ENCODE data around the gene MAD2L1BP. TPM values are rescaled to one million over a fixed set of nuclear protein-coding genes. Genes with fewer than 3 reads are reported as not detected.

MAD2L1BP gene
- total and polyA plus RNA-seq, 2 of the 13 experiments (the other 11 are each of a cell fraction or from before 2014, with no cell fraction given), result 54.2 to 55.5 TPM

DNA sequence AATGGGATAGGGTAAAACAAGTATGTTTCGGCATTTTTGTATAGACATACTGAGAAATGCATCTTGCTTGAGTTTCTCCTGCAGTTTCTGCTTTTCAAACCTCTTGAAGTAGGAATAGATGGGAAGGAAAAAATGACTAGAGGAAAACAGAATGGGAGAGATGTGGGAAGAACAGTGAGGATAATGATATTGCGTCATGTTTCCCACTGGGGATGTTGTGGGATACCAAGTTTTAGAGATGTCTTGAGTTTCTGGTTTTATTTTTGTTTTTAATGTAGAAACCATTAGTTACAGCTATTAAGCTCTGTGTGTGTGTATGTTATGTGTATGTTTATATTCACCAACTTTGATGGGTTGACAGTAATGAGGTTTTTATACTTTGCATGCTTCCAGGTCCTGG lies 35.0 kb upstream of the MAD2L1BP start:
- BruUV-seq (replicated peaks), result no TSS peak
- no peak overlapping the region for H3K4me2 ChIP-seq (ENCODE audit: low read depth, low read length)
- no peak overlapping the region for H3K9ac ChIP-seq (ENCODE audit: insufficient read depth, low read depth, low read length)
- no peak for DNase-seq (ENCODE audit: low spot score)
- TF ChIP-seq, protein P1, sequence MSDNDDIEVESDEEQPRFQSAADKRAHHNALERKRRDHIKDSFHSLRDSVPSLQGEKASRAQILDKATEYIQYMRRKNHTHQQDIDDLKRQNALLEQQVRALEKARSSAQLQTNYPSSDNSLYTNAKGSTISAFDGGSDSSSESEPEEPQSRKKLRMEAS (IDR thresholded peaks at IDR 0.05), result no peak
- TF ChIP-seq CEBPB (IDR thresholded peaks at IDR 0.05; ENCODE audit: borderline replicate concordance, low read depth, low read length), result peak; percentile 84
- no peak for TF ChIP-seq PAWR (CRISPR knock-in tag; IDR thresholded peaks at IDR 0.05; ENCODE audit: borderline replicate concordance)
- no peak overlapping the region for H3K4me3 ChIP-seq (replicated peaks in 1 of 3; ENCODE audit: insufficient read depth in 1 of 3, low read depth in 2 of 3, low read length in 3 of 3)
- H3K36me3 ChIP-seq (replicated peaks in 1 of 2; ENCODE audit: control insufficient read depth in 1 of 2, insufficient read depth in 2 of 2, low read length in 2 of 2), result peaks cover 15 to 56% of the 10 kb centered on the region in 2 experiments
- POLR2A ChIA-PET, result no interaction called here
- over 99% methylated on average over 2 of the region's 2 CpGs for WGBS (ENCODE audit: low lambda C conversion rate)
- no peak overlapping the region for H3K27ac ChIP-seq (ENCODE audit: extremely low read length, insufficient read depth, low read length)
- H4K20me1 ChIP-seq (ENCODE audit: insufficient read depth, low read length), result no peaks in the 10 kb centered on the region
- ATAC-seq, result no peak
- H3K79me2 ChIP-seq (ENCODE audit: insufficient read depth, low read length), result no peaks in the 10 kb centered on the region
- no peaks in the 10 kb centered on the region for H3K27me3 ChIP-seq (ENCODE audit: control insufficient read depth in 1 of 2, insufficient read depth in 2 of 2, low read length in 2 of 2)
- intact Hi-C loops (cut with micrococcal nuclease; ENCODE audit: unreplicated experiment), result loop anchor here (10.0 kb wide), 1 partner anchor 64 kb away; no protein-coding TSS in a partner anchor
- H2AFZ ChIP-seq (ENCODE audit: low read length), result no peak overlapping the region
- in situ Hi-C loops (cut with HindIII; ENCODE audit: extremely low pct_ligation_motif_present, low pct_unique_long_range_greater_than_20kb), result no loop called here
- H3K9me3 ChIP-seq (ENCODE audit: low read length), result no peaks in the 10 kb centered on the region
- FAIRE-seq, result no peak
- CTCF ChIA-PET (ENCODE audit: low intra/inter-chr PET ratio, low total read pairs), result no interaction called here
- no peaks in the 10 kb centered on the region for H3K4me1 ChIP-seq (ENCODE audit: insufficient read depth, low read length)

DNA sequence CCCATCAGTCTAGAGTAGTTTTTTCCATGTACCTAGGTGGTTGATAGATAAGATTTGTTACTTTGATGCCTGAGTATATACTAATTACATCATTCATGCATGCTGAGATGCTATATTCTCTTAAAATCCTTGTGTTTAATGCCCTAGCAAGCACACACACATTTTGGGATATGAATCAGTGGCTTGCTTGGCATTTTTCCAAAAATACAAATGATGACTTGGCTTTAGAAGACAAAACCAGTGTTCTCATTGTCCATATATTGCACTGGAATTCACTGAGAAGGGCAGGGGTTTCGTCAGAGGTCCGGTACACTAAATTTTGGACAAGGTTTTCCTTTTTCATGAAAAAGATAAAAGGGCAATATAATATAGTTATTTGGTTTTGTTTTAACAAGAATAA lies 31.5 kb upstream of the MAD2L1BP start:
- WGBS (ENCODE audit: low lambda C conversion rate), result 92% methylated on average over 2 of the region's 2 CpGs
- no peak for ATAC-seq
- peaks cover 12 to 71% of the 10 kb centered on the region in 2 experiments for H3K36me3 ChIP-seq (replicated peaks in 1 of 2; ENCODE audit: control insufficient read depth in 1 of 2, insufficient read depth in 2 of 2, low read length in 2 of 2)
- H4K20me1 ChIP-seq (ENCODE audit: insufficient read depth, low read length), result no peaks in the 10 kb centered on the region
- no peaks in the 10 kb centered on the region for H3K27me3 ChIP-seq (ENCODE audit: control insufficient read depth in 1 of 2, insufficient read depth in 2 of 2, low read length in 2 of 2)
- H3K9me3 ChIP-seq (ENCODE audit: low read length), result no peaks in the 10 kb centered on the region
- no peak for FAIRE-seq
- no peak overlapping the region for H3K4me2 ChIP-seq (ENCODE audit: low read depth, low read length)
- in situ Hi-C loops (cut with HindIII; ENCODE audit: extremely low pct_ligation_motif_present, low pct_unique_long_range_greater_than_20kb), result no loop called here
- no peaks in the 10 kb centered on the region for H3K4me1 ChIP-seq (ENCODE audit: insufficient read depth, low read length)
- H3K4me3 ChIP-seq (replicated peaks in 1 of 3; ENCODE audit: insufficient read depth in 1 of 3, low read depth in 2 of 3, low read length in 3 of 3), result no peak overlapping the region
- ChIA-PET POLR2A (interaction anchor here (1.8 kb wide), 1 partner anchor 25 kb away, joined by 6 read pairs; the partner anchor contains the start of gene GTPBP2), CTCF (ENCODE audit: low intra/inter-chr PET ratio, low total read pairs) (no interaction called here)
- no peaks in the 10 kb centered on the region for H3K79me2 ChIP-seq (ENCODE audit: insufficient read depth, low read length)
- no TSS peak for BruUV-seq (replicated peaks)
- no peak overlapping the region for H3K27ac ChIP-seq (ENCODE audit: extremely low read length, insufficient read depth, low read length)
- no peak for DNase-seq (ENCODE audit: low spot score)
- no peak overlapping the region for H2AFZ ChIP-seq (ENCODE audit: low read length)
- intact Hi-C loops (cut with micrococcal nuclease; ENCODE audit: unreplicated experiment), result loop anchor here (10.0 kb wide), 1 partner anchor 61 kb away; no protein-coding TSS in a partner anchor
- no peak overlapping the region for H3K9ac ChIP-seq (ENCODE audit: insufficient read depth, low read depth, low read length)
- no peak for TF ChIP-seq ZNF3 (CRISPR knock-in tag; IDR thresholded peaks at IDR 0.05)
- TF ChIP-seq FOXA1 (IDR thresholded peaks at IDR 0.05), result no peak
- TF ChIP-seq FOXA1 (CRISPR knock-in tag; IDR thresholded peaks at IDR 0.05), result no peak
- TF ChIP-seq MIXL1 (CRISPR knock-in tag; IDR thresholded peaks at IDR 0.05), result no peak
- no peak for TF ChIP-seq NFATC3 (CRISPR knock-in tag; IDR thresholded peaks at IDR 0.05)
- TF ChIP-seq ZNF572 (CRISPR knock-in tag; IDR thresholded peaks at IDR 0.05), result no peak
- TF ChIP-seq NCOR1 (IDR thresholded peaks at IDR 0.05; ENCODE audit: borderline replicate concordance, low read length), result no peak
- TF ChIP-seq ZNF101 (CRISPR knock-in tag; IDR thresholded peaks at IDR 0.05; ENCODE audit: borderline replicate concordance, low read depth), result no peak
- TF ChIP-seq, protein P2, sequence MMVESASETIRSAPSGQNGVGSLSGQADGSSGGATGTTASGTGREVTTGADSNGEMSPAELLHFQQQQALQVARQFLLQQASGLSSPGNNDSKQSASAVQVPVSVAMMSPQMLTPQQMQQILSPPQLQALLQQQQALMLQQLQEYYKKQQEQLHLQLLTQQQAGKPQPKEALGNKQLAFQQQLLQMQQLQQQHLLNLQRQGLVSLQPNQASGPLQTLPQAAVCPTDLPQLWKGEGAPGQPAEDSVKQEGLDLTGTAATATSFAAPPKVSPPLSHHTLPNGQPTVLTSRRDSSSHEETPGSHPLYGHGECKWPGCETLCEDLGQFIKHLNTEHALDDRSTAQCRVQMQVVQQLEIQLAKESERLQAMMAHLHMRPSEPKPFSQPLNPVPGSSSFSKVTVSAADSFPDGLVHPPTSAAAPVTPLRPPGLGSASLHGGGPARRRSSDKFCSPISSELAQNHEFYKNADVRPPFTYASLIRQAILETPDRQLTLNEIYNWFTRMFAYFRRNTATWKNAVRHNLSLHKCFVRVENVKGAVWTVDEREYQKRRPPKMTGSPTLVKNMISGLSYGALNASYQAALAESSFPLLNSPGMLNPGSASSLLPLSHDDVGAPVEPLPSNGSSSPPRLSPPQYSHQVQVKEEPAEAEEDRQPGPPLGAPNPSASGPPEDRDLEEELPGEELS (CRISPR knock-in tag; IDR thresholded peaks at IDR 0.05), result no peak
- TF ChIP-seq POLR2A (IDR thresholded peaks at IDR 0.05; ENCODE audit: insufficient read depth in 1 of 2, low read depth in 2 of 2, low read length in 2 of 2), result no peak
- TF ChIP-seq, protein P3, sequence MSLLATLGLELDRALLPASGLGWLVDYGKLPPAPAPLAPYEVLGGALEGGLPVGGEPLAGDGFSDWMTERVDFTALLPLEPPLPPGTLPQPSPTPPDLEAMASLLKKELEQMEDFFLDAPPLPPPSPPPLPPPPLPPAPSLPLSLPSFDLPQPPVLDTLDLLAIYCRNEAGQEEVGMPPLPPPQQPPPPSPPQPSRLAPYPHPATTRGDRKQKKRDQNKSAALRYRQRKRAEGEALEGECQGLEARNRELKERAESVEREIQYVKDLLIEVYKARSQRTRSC (CRISPR knock-in tag; IDR thresholded peaks at IDR 0.05; ENCODE audit: low read depth), result no peak
- TF ChIP-seq, protein P1 (IDR thresholded peaks at IDR 0.05), result no peak
- TF ChIP-seq, protein P4, sequence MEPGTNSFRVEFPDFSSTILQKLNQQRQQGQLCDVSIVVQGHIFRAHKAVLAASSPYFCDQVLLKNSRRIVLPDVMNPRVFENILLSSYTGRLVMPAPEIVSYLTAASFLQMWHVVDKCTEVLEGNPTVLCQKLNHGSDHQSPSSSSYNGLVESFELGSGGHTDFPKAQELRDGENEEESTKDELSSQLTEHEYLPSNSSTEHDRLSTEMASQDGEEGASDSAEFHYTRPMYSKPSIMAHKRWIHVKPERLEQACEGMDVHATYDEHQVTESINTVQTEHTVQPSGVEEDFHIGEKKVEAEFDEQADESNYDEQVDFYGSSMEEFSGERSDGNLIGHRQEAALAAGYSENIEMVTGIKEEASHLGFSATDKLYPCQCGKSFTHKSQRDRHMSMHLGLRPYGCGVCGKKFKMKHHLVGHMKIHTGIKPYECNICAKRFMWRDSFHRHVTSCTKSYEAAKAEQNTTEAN (CRISPR knock-in tag; conservative IDR thresholded peaks at IDR 0.05), result no peak
